OCI-LY7 (cell line): ENCODE data around the gene STK33.

Experiments used
- EZH2phosphoT487 ChIP-seq: fragments of 200-600 bp; sonication (generic); IDR thresholded peaks from 2 replicates; pipeline ENCODE4 v1.6.1; 2018; ENCODE audit warnings: low read depth, borderline replicate concordance, mild to moderate bottlenecking, mixed run types, antibody characterized with exemption, low read length, moderate library complexity, mixed read lengths
- TF ChIP-seq, protein P1 (sequence below): fragments of 200-600 bp; sonication (generic); conservative IDR thresholded peaks from 2 replicates; pipeline ENCODE4 v1.5.1; 2014; ENCODE audit warnings: mild to moderate bottlenecking, antibody characterized with exemption, low read length, moderate library complexity, mixed read lengths

DNA sequence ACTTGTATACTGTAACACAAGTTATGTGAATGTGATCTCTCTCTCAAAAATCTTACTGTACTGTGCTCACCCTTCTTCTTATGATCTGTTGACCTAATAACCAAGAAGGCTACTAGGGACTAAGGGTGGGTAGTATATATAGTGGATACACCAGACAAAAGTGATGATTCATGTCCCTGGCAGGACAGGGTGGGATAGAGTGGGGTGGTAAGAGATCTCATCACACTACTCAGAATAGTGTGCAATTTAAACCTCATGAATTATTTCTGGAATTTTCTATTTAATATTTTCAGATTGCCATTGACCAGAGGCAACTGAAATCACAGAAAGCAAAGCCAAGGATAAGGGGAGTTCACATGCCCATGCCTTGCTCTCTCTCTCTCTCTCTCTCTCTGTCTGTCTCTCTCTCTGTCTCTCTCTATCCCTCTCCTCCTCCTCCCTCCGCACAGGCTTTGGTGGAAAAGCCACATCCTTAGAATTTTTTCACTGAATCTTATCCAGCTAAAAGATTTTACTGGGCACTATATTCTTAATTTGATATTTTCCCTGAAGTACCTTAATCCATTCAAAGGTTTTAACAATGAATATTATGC, 12.0 kb upstream of the STK33 start:
- TF ChIP-seq, protein P1, sequence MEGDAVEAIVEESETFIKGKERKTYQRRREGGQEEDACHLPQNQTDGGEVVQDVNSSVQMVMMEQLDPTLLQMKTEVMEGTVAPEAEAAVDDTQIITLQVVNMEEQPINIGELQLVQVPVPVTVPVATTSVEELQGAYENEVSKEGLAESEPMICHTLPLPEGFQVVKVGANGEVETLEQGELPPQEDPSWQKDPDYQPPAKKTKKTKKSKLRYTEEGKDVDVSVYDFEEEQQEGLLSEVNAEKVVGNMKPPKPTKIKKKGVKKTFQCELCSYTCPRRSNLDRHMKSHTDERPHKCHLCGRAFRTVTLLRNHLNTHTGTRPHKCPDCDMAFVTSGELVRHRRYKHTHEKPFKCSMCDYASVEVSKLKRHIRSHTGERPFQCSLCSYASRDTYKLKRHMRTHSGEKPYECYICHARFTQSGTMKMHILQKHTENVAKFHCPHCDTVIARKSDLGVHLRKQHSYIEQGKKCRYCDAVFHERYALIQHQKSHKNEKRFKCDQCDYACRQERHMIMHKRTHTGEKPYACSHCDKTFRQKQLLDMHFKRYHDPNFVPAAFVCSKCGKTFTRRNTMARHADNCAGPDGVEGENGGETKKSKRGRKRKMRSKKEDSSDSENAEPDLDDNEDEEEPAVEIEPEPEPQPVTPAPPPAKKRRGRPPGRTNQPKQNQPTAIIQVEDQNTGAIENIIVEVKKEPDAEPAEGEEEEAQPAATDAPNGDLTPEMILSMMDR = no peak
- no peak for TF ChIP-seq EZH2phosphoT487
